Transverse colon (tissue), 3 donors: ENCODE measurements around the gene GOLGA3.

Source experiments
- CTCF ChIP-seq, 5 experiments: fragments of 200-600 bp in 3 of 5; fragments of 450-650 bp in 2 of 5; sonication (generic) in 3 of 5; IDR thresholded peaks; 1 replicate in 2 of 5; 2 replicates in 3 of 5; pipeline ENCODE4 v1.5.1; 2016 to 2017; ENCODE audit warnings: antibody characterized with exemption in 5 of 5, inconsistent platforms in 3 of 5, mild to moderate bottlenecking in 2 of 5, moderate library complexity in 1 of 5
- EP300 ChIP-seq: sonication (generic); formaldehyde crosslinking; IDR thresholded peaks from one replicate; pipeline ENCODE4 v1.6.1; 2017; ENCODE audit warnings: antibody characterized with exemption, low read depth
- POLR2A ChIP-seq: fragments of 450-650 bp; IDR thresholded peaks from one replicate; pipeline ENCODE4 v1.6.1; 2016; ENCODE audit warnings: antibody characterized with exemption, mild to moderate bottlenecking, moderate library complexity

GRCh38 chr12:132787877-132788276 is 40.8 kb downstream of the GOLGA3 start:
- TF ChIP-seq CTCF (IDR thresholded peaks at IDR 0.05) (no peak), POLR2A (no peak), EP300 (no peak)
